Neuronal stem cell (in vitro differentiated cells): ENCODE results near the gene SP6.

Source experiments
- DNase-seq: peaks from one replicate; pipeline ENCODE4 v3.0.0-alpha.2; 2013; ENCODE audit warnings: low spot score
- H2AFZ ChIP-seq: one replicate; pipeline ENCODE4 v1.6.1; 2013; ENCODE audit warnings: mild to moderate bottlenecking, low read length, inconsistent platforms
- H2AK5ac ChIP-seq: 2 replicates; pipeline ENCODE4 v1.6.1; 2013; ENCODE audit warnings: low read depth, mild to moderate bottlenecking, inconsistent platforms, low read length, moderate library complexity, mixed read lengths
- H2BK120ac ChIP-seq: 2 replicates; pipeline ENCODE4 v1.6.1; 2013; ENCODE audit warnings: low read depth, mild to moderate bottlenecking, inconsistent platforms, low read length, moderate library complexity, mixed read lengths
- H2BK12ac ChIP-seq: one replicate; pipeline ENCODE4 v1.6.1; 2013; ENCODE audit warnings: low read length, inconsistent platforms
- H2BK15ac ChIP-seq: 2 replicates; pipeline ENCODE4 v1.6.1; 2013; ENCODE audit warnings: mild to moderate bottlenecking, low read length, inconsistent platforms, mixed read lengths
- H2BK5ac ChIP-seq: one replicate; pipeline ENCODE4 v1.6.1; 2013; ENCODE audit warnings: inconsistent platforms, mild to moderate bottlenecking, low read length, moderate library complexity
- H3K14ac ChIP-seq: one replicate; pipeline ENCODE4 v1.6.1; 2013; ENCODE audit warnings: low read length, inconsistent platforms
- H3K18ac ChIP-seq: 2 replicates; pipeline ENCODE4 v1.6.1; 2013; ENCODE audit warnings: low read length, inconsistent platforms
- H3K23ac ChIP-seq: 2 replicates; pipeline ENCODE4 v1.6.1; 2013; ENCODE audit warnings: low read depth, mild to moderate bottlenecking, mixed read lengths, low read length, inconsistent platforms; ENCODE audit not compliant: poor library complexity
- H3K27ac ChIP-seq: replicated peaks from 3 replicates; pipeline ENCODE4 v1.5.1; 2013; ENCODE audit warnings: low read length, inconsistent platforms
- H3K27me3 ChIP-seq, 3 experiments: 2 replicates each; pipeline ENCODE4 v1.6.1; 2013; ENCODE audit warnings: low read length in 3 of 3, mild to moderate bottlenecking in 2 of 3, inconsistent platforms in 1 of 3, low read depth in 1 of 3, mixed read lengths in 1 of 3, moderate library complexity in 1 of 3; ENCODE audit not compliant: control insufficient read depth in 3 of 3, insufficient read depth in 3 of 3
- H3K36me3 ChIP-seq, 2 donors: replicated peaks in 1 of 2; 2 replicates each; pipeline ENCODE4 v1.6.1; 2013; ENCODE audit warnings: low read length in 2 of 2; ENCODE audit not compliant: control insufficient read depth in 2 of 2, insufficient read depth in 2 of 2
- H3K4ac ChIP-seq: 2 replicates; pipeline ENCODE4 v1.6.1; 2013; ENCODE audit warnings: inconsistent platforms, mild to moderate bottlenecking, low read length, moderate library complexity
- H3K4me1 ChIP-seq, 2 donors: 1 replicate in 1 of 2; 2 replicates in 1 of 2; pipeline ENCODE4 v1.6.1; 2013; ENCODE audit warnings: low read length in 2 of 2, low read depth in 1 of 2; ENCODE audit not compliant: control insufficient read depth in 2 of 2, insufficient read depth in 1 of 2
- H3K4me2 ChIP-seq: one replicate; pipeline ENCODE4 v1.6.1; 2013; ENCODE audit warnings: mild to moderate bottlenecking, low read length, inconsistent platforms; ENCODE audit not compliant: insufficient read depth, poor library complexity, severe bottlenecking
- H3K4me3 ChIP-seq, 2 donors: 2 replicates each; pipeline ENCODE4 v1.5.1; 2013; ENCODE audit warnings: low read length in 2 of 2, mild to moderate bottlenecking in 2 of 2, inconsistent platforms in 1 of 2, moderate library complexity in 1 of 2
- H3K79me1 ChIP-seq: one replicate; pipeline ENCODE4 v1.6.1; 2013; ENCODE audit warnings: low read depth, mild to moderate bottlenecking, inconsistent platforms, low read length, moderate library complexity
- H3K9ac ChIP-seq: one replicate; pipeline ENCODE4 v1.6.1; 2013; ENCODE audit warnings: mild to moderate bottlenecking, low read depth, low read length, inconsistent platforms; ENCODE audit not compliant: poor library complexity
- H3K9me3 ChIP-seq, 2 donors: replicated peaks in 1 of 2; 2 replicates each; pipeline versions ENCODE3 to v1.6.1; 2013; ENCODE audit warnings: low read length in 2 of 2, mild to moderate bottlenecking in 2 of 2, inconsistent platforms in 1 of 2, low read depth in 1 of 2, mixed read lengths in 1 of 2, moderate library complexity in 1 of 2; ENCODE audit not compliant: control insufficient read depth in 2 of 2, insufficient read depth in 1 of 2
- H4K8ac ChIP-seq: one replicate; pipeline ENCODE4 v1.6.1; 2013; ENCODE audit warnings: low read depth, mild to moderate bottlenecking, inconsistent platforms, low read length, moderate library complexity
- H4K91ac ChIP-seq: one replicate; pipeline ENCODE4 v1.6.1; 2013; ENCODE audit warnings: low read length, low read depth, mild to moderate bottlenecking, inconsistent platforms; ENCODE audit not compliant: poor library complexity
- WGBS, 2 donors: extraction: QIAGEN DNeasy Blood & Tissue Kit; methylation state at CpG; one replicate each; pipeline ENCODE4 v1.1.7; 2013; ENCODE audit warnings: missing lambda C conversion rate in 2 of 2, mixed read lengths in 1 of 2; ENCODE audit not compliant: insufficient read length in 2 of 2, insufficient replicate concordance in 1 of 2; ENCODE audit errors: extremely low coverage in 2 of 2; 5-methylcytosine and 5-hydroxymethylcytosine counted together

Gene SP6

GRCh38 chr17:47836601-47837000, 14.4 kb downstream of the SP6 start:
- H3K79me1 ChIP-seq, result peaks cover 11% of the 10 kb centered on the region
- H3K23ac ChIP-seq, result no peak overlapping the region
- no peak overlapping the region for H2AK5ac ChIP-seq
- H4K91ac ChIP-seq, result no peak overlapping the region
- no peaks in the 10 kb centered on the region for H3K27me3 ChIP-seq
- H3K36me3 ChIP-seq, result peaks cover 13 to 26% of the 10 kb centered on the region in 2 donors
- H2BK120ac ChIP-seq, result no peak overlapping the region
- no peak overlapping the region for H2BK15ac ChIP-seq
- no peak overlapping the region for H2BK5ac ChIP-seq
- no peak overlapping the region for H2BK12ac ChIP-seq
- H3K27ac ChIP-seq, result no peak overlapping the region
- no peaks in the 10 kb centered on the region for H3K9me3 ChIP-seq
- H3K18ac ChIP-seq, result no peak overlapping the region
- H3K4me1 ChIP-seq, result peaks cover 8 to 13% of the 10 kb centered on the region in 2 donors
- no peak overlapping the region for H3K4me3 ChIP-seq
- H3K14ac ChIP-seq, result no peak overlapping the region
- no peak overlapping the region for H4K8ac ChIP-seq
- no CpG with 5 or more reads among the region's 6 CpGs for WGBS, 2 donors
- H3K4ac ChIP-seq, result no peak overlapping the region
- no peak overlapping the region for H3K9ac ChIP-seq
- H2AFZ ChIP-seq, result no peak overlapping the region
- H3K4me2 ChIP-seq, result no peak overlapping the region
- DNase-seq, result no peak

DNA sequence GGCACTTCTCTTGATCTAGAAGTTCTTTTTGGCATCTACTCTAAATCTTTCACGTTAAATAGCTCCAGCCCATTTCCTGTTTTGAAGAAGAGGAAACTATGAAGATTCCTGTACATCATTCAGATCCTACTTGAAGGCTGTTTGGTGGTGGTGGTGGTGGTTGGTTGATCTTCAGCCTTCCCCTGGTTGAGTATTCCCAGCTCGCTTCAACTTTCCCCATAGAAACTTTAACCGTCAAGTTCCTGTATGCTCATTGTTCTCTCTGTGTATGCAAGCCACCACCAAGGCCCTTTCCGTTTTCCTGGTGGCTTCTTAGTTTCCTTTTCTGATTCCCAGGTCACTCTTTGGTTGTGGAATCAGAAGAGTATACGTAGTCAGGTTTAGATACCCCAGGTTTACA, 16.2 kb downstream of the SP6 start:
- Histone ChIP-seq H3K4me3 (no peak overlapping the region), H3K18ac (no peak overlapping the region), H3K4me2 (no peak overlapping the region), H2BK15ac (no peak overlapping the region), H3K9me3 (no peaks in the 10 kb centered on the region), H3K27ac (no peak overlapping the region), H2AFZ (no peak overlapping the region), H3K36me3 (peaks cover 13 to 26% of the 10 kb centered on the region in 2 donors), H2AK5ac (no peak overlapping the region), H2BK120ac (no peak overlapping the region), H3K4me1 (peaks cover 5 to 7% of the 10 kb centered on the region in 2 donors), H3K27me3 (no peaks in the 10 kb centered on the region), H4K8ac (no peak overlapping the region), H3K23ac (no peak overlapping the region), H4K91ac (no peak overlapping the region), H2BK12ac (no peak overlapping the region), H2BK5ac (no peak overlapping the region), H3K79me1 (peaks cover 2% of the 10 kb centered on the region), H3K4ac (no peak overlapping the region), H3K14ac (no peak overlapping the region), H3K9ac (no peak overlapping the region)
- DNase-seq, result no peak
- no CpG with 5 or more reads among the region's 5 CpGs for WGBS, 2 donors

- no peak overlapping the region for H2BK120ac ChIP-seq
- no peak overlapping the region for H2BK12ac ChIP-seq
- no peak overlapping the region for H3K23ac ChIP-seq
- no peak overlapping the region for H2BK15ac ChIP-seq
- peak overlapping the region; percentile 55 for H3K4me2 ChIP-seq
- H3K9ac ChIP-seq, result peak overlapping the region; percentile 72
- no peak overlapping the region for H4K8ac ChIP-seq
- H3K9me3 ChIP-seq, result no peaks in the 10 kb centered on the region
- no peak overlapping the region for H2BK5ac ChIP-seq
- H2AK5ac ChIP-seq, result no peak overlapping the region
- H3K18ac ChIP-seq, result no peak overlapping the region
- no CpG with 5 or more reads among the region's 7 CpGs for WGBS, 2 donors
- H4K91ac ChIP-seq, result no peak overlapping the region
- peaks cover 16 to 33% of the 10 kb centered on the region in 2 donors for H3K36me3 ChIP-seq
- peak overlapping the region; percentile 31 to 59 for H3K4me3 ChIP-seq
- H3K4ac ChIP-seq, result no peak overlapping the region
- no peak for DNase-seq
- peaks cover 5% of the 10 kb centered on the region in 2 donors for H3K4me1 ChIP-seq
- no peak overlapping the region for H3K27ac ChIP-seq
- H3K79me1 ChIP-seq, result peaks cover 1% of the 10 kb centered on the region
- no peak overlapping the region for H3K14ac ChIP-seq
- peak overlapping the region; percentile 78 for H2AFZ ChIP-seq
- H3K27me3 ChIP-seq, result no peaks in the 10 kb centered on the region
Measured at GRCh38 chr17:47831934-47832327, 19.0 kb downstream of the SP6 start.

GRCh38 chr17:47831003-47831933, 19.7 kb downstream of the SP6 start, which contains the start of the genes LRRC46 and MRPL10:
LRRC46 (plus strand) TSS chr17:47831670; CDS start chr17:47831990, 320 bp downstream.
MRPL10 (minus strand) TSS chr17:47831541; CDS start chr17:47831511, 30 bp downstream.
- H3K23ac ChIP-seq, result peak within 1 kb of the TSS; percentile 35
- peak within 1 kb of the TSS; percentile 63 for H3K4me2 ChIP-seq
- no peak within 1 kb of the TSS for H4K91ac ChIP-seq
- no CpG with 5 or more reads among the region's 42 CpGs for WGBS, 2 donors
- H3K27ac ChIP-seq, result peak within 1 kb of the TSS; percentile 18
- peak within 1 kb of the TSS; percentile 78 for H2AFZ ChIP-seq
- no peak within 1 kb of the TSS for H2BK12ac ChIP-seq
- H3K79me1 ChIP-seq, result peaks cover 1% of the 10 kb centered on the region
- H4K8ac ChIP-seq, result no peak within 1 kb of the TSS
- H3K14ac ChIP-seq, result no peak within 1 kb of the TSS
- H3K4ac ChIP-seq, result no peak within 1 kb of the TSS
- H3K18ac ChIP-seq, result peak within 1 kb of the TSS; percentile 19
- peaks cover 21 to 38% of the 10 kb centered on the region in 2 donors for H3K36me3 ChIP-seq
- peaks cover 5% of the 10 kb centered on the region in 2 donors for H3K4me1 ChIP-seq
- peak within 1 kb of the TSS; percentile 59 to 85 for H3K4me3 ChIP-seq
- H2BK5ac ChIP-seq, result no peak within 1 kb of the TSS
- no peaks in the 10 kb centered on the region for H3K27me3 ChIP-seq
- H2BK120ac ChIP-seq, result no peak within 1 kb of the TSS
- H3K9me3 ChIP-seq, result no peaks in the 10 kb centered on the region
- H3K9ac ChIP-seq, result peak within 1 kb of the TSS; percentile 89
- H2BK15ac ChIP-seq, result no peak within 1 kb of the TSS
- DNase-seq, result peak; percentile 87
- no peak within 1 kb of the TSS for H2AK5ac ChIP-seq
